Muscle of leg (tissue), 11 donors: ENCODE measurements around the gene RNF215. TPM values are rescaled to one million over a fixed set of nuclear protein-coding genes. Genes with fewer than 3 reads are reported as not detected.
"Not testable (repeated sequence)": the region's sequence is repeated elsewhere in the genome, so short reads cannot be mapped to it uniquely, and the experiment has no call there.

Experiments
- DNase-seq: peaks from one replicate; pipeline ENCODE4 v3.0.0; 2013
- H3K27ac ChIP-seq: one replicate; pipeline ENCODE4 v1.5.1; 2013; ENCODE audit warnings: mild to moderate bottlenecking, low read length, control low read depth
- H3K27me3 ChIP-seq: one replicate; pipeline ENCODE4 v1.6.1; 2013; ENCODE audit warnings: low read length; ENCODE audit not compliant: control insufficient read depth, insufficient read depth
- H3K36me3 ChIP-seq: one replicate; pipeline ENCODE4 v1.6.1; 2013; ENCODE audit warnings: low read length; ENCODE audit not compliant: control insufficient read depth, insufficient read depth
- H3K4me1 ChIP-seq: one replicate; pipeline ENCODE4 v1.6.1; 2013; ENCODE audit warnings: low read length; ENCODE audit not compliant: control insufficient read depth, insufficient read depth
- H3K4me3 ChIP-seq: one replicate; pipeline ENCODE4 v1.5.1; 2013; ENCODE audit warnings: low read length, control low read depth
- H3K9me3 ChIP-seq: replicated peaks from 2 replicates; pipeline ENCODE4 v1.6.1; 2013; ENCODE audit warnings: low read depth, low read length; ENCODE audit not compliant: control insufficient read depth
- WGBS: methylation state at CpG from one replicate; pipeline ENCODE4 v1.1.5; 2013; ENCODE audit warnings: missing lambda C conversion rate; ENCODE audit not compliant: insufficient coverage; 5-methylcytosine and 5-hydroxymethylcytosine counted together
- polyA plus RNA-seq, 8 donors: library from polyadenylated mRNA; unstranded; fragments of 120-200 nt; gene quantifications; one replicate each; pipeline versions ENCODE4 v1.2.1 to v1.2.3, GENCODE V29; 2013; ENCODE audit warnings: inconsistent platforms in 1 of 8, low replicate concordance in 1 of 8; ENCODE audit not compliant: insufficient read length in 8 of 8, insufficient read depth in 1 of 8
- total RNA-seq: library from RNA; stranded (reverse); fragments of 120-200 nt; gene quantifications from one replicate; pipeline ENCODE4 v1.2.4, GENCODE V29; 2013

RNF215 gene
- total and polyA plus RNA-seq, 9 donors = 11.2 to 15.4 (median 14.1) TPM

- no peak for DNase-seq
- Histone ChIP-seq H3K36me3 (peaks cover 81% of the 10 kb centered on the region), H3K27ac (no peak overlapping the region), H3K27me3 (no peaks in the 10 kb centered on the region), H3K4me3 (no peak overlapping the region), H3K9me3 (no peaks in the 10 kb centered on the region), H3K4me1 (no peaks in the 10 kb centered on the region)
- 84% methylated on average over 3 of the region's 4 CpGs for WGBS
Measured at GRCh38 chr22:30348809-30349208, 38.4 kb downstream of the RNF215 start.

GRCh38 chr22:30348404-30348803, 38.8 kb downstream of the RNF215 start:
- Histone ChIP-seq H3K4me1 (no peaks in the 10 kb centered on the region), H3K4me3 (no peak overlapping the region), H3K9me3 (no peaks in the 10 kb centered on the region), H3K36me3 (peaks cover 84% of the 10 kb centered on the region), H3K27ac (no peak overlapping the region), H3K27me3 (no peaks in the 10 kb centered on the region)
- DNase-seq = no peak
- WGBS = 76% methylated on average over 3 of the region's 4 CpGs

GRCh38 chr22:30347255-30347892, 39.8 kb downstream of the RNF215 start:
- no peak for DNase-seq
- Histone ChIP-seq H3K4me1 (peaks cover under 1% of the 10 kb centered on the region), H3K9me3 (no peaks in the 10 kb centered on the region), H3K4me3 (no peak overlapping the region), H3K27ac (no peak overlapping the region), H3K36me3 (peaks cover 86% of the 10 kb centered on the region), H3K27me3 (no peaks in the 10 kb centered on the region)
- WGBS = 100% methylated on average over 1 of the region's 5 CpGs

GRCh38 chr22:30344447-30345200, 42.6 kb downstream of the RNF215 start:
- WGBS = 92% methylated on average over 12 of the region's 13 CpGs
- DNase-seq = no peak
- H3K27me3 ChIP-seq = no peaks in the 10 kb centered on the region
- H3K4me1 ChIP-seq = peaks cover 24% of the 10 kb centered on the region
- H3K27ac ChIP-seq = no peak overlapping the region
- H3K36me3 ChIP-seq = peaks cover 89% of the 10 kb centered on the region
- H3K4me3 ChIP-seq = no peak overlapping the region
- no peaks in the 10 kb centered on the region for H3K9me3 ChIP-seq

GRCh38 chr22:30340911-30341685, 46.1 kb downstream of the RNF215 start:
- Histone ChIP-seq H3K27ac (peak overlapping the region; percentile 82), H3K27me3 (no peaks in the 10 kb centered on the region), H3K9me3 (no peaks in the 10 kb centered on the region), H3K4me1 (peaks cover 32% of the 10 kb centered on the region), H3K4me3 (no peak overlapping the region), H3K36me3 (peaks cover 96% of the 10 kb centered on the region)
- 69% methylated on average over 12 of the region's 16 CpGs for WGBS
- peak; percentile 86 for DNase-seq

- H3K27me3 ChIP-seq = no peaks in the 10 kb centered on the region
- H3K36me3 ChIP-seq = peaks cover 96% of the 10 kb centered on the region
- 95% methylated on average over 5 of the region's 7 CpGs for WGBS
- no peak overlapping the region for H3K4me3 ChIP-seq
- peaks cover 32% of the 10 kb centered on the region for H3K4me1 ChIP-seq
- H3K27ac ChIP-seq = no peak overlapping the region
- H3K9me3 ChIP-seq = no peaks in the 10 kb centered on the region
- no peak for DNase-seq
Measured at GRCh38 chr22:30338802-30339201, 48.4 kb downstream of the RNF215 start.

- Histone ChIP-seq H3K4me1 (peaks cover 32% of the 10 kb centered on the region), H3K36me3 (peaks cover 94% of the 10 kb centered on the region)
- H3K9me3 ChIP-seq, H3K27me3 ChIP-seq, H3K4me3 ChIP-seq, H3K27ac ChIP-seq: not testable (repeated sequence)
- WGBS = 80% methylated on average over 3 of the region's 9 CpGs
- peak; percentile 30 for DNase-seq
Measured at GRCh38 chr22:30338341-30338740, 48.9 kb downstream of the RNF215 start.

GRCh38 chr22:30337461-30337778, 49.8 kb downstream of the RNF215 start:
- H3K4me1 ChIP-seq = peaks cover 32% of the 10 kb centered on the region
- H3K9me3 ChIP-seq = no peaks in the 10 kb centered on the region
- H3K4me3 ChIP-seq = no peak overlapping the region
- no peaks in the 10 kb centered on the region for H3K27me3 ChIP-seq
- peaks cover 95% of the 10 kb centered on the region for H3K36me3 ChIP-seq
- WGBS = 95% methylated on average over 8 of the region's 8 CpGs
- peak; percentile 27 for DNase-seq
- H3K27ac ChIP-seq = no peak overlapping the region

GRCh38 chr22:30336752-30337460, 50.3 kb downstream of the RNF215 start:
- DNase-seq = no peak
- H3K27me3 ChIP-seq = no peaks in the 10 kb centered on the region
- H3K9me3 ChIP-seq = no peaks in the 10 kb centered on the region
- H3K4me3 ChIP-seq = no peak overlapping the region
- peaks cover 27% of the 10 kb centered on the region for H3K4me1 ChIP-seq
- 96% methylated on average over 4 of the region's 4 CpGs for WGBS
- no peak overlapping the region for H3K27ac ChIP-seq
- peaks cover 93% of the 10 kb centered on the region for H3K36me3 ChIP-seq

GRCh38 chr22:30335236-30335635, 52.0 kb downstream of the RNF215 start:
- Histone ChIP-seq H3K36me3 (peaks cover 86% of the 10 kb centered on the region), H3K4me3 (no peak overlapping the region), H3K27me3 (no peaks in the 10 kb centered on the region), H3K27ac (no peak overlapping the region), H3K9me3 (no peaks in the 10 kb centered on the region), H3K4me1 (peaks cover 11% of the 10 kb centered on the region)
- 100% methylated on average over 1 of the region's 1 CpG for WGBS
- no peak for DNase-seq
